ENCODE results near the gene SOS1.

GRCh38 chr2:39024833-39025232, 96.0 kb downstream of the SOS1 start:
- TF ChIP-seq, protein P1, sequence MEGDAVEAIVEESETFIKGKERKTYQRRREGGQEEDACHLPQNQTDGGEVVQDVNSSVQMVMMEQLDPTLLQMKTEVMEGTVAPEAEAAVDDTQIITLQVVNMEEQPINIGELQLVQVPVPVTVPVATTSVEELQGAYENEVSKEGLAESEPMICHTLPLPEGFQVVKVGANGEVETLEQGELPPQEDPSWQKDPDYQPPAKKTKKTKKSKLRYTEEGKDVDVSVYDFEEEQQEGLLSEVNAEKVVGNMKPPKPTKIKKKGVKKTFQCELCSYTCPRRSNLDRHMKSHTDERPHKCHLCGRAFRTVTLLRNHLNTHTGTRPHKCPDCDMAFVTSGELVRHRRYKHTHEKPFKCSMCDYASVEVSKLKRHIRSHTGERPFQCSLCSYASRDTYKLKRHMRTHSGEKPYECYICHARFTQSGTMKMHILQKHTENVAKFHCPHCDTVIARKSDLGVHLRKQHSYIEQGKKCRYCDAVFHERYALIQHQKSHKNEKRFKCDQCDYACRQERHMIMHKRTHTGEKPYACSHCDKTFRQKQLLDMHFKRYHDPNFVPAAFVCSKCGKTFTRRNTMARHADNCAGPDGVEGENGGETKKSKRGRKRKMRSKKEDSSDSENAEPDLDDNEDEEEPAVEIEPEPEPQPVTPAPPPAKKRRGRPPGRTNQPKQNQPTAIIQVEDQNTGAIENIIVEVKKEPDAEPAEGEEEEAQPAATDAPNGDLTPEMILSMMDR (IDR thresholded peaks at IDR 0.05; ENCODE audit: insufficient read depth, low read depth, low read length) = no peak
- no peak for TF ChIP-seq EZH2 (IDR thresholded peaks at IDR 0.05; ENCODE audit: insufficient read depth, low read length)
